Small intestine (tissue), 7 donors: ENCODE results near the gene THSD7A. TPM values are rescaled to one million over a fixed set of nuclear protein-coding genes. Genes with fewer than 3 reads are reported as not detected.

Experiments
- DNase-seq, 2 donors: peaks; one replicate each; pipeline versions ENCODE4 v3.0.0 to v3.0.0-alpha.2; 2013
- FAIRE-seq: peaks from 2 replicates; lab custom pipeline; 2012; peaks lifted over from hg19 to GRCh38; lab: Jason Lieb, UNC
- H3K27ac ChIP-seq, 3 donors: one replicate each; pipeline ENCODE4 v1.5.1; 2013; ENCODE audit warnings: low read length in 2 of 3, mild to moderate bottlenecking in 2 of 3, control low read depth in 1 of 3, inconsistent platforms in 1 of 3, low read depth in 1 of 3, moderate library complexity in 1 of 3
- H3K27me3 ChIP-seq, 3 donors: one replicate each; pipeline ENCODE4 v1.6.1; 2013; ENCODE audit warnings: low read length in 3 of 3, inconsistent platforms in 1 of 3; ENCODE audit not compliant: control insufficient read depth in 3 of 3, insufficient read depth in 3 of 3
- H3K36me3 ChIP-seq, 3 donors: one replicate each; pipeline ENCODE4 v1.6.1; 2013; ENCODE audit warnings: low read length in 3 of 3, inconsistent platforms in 1 of 3, low read depth in 1 of 3, mild to moderate bottlenecking in 1 of 3, moderate library complexity in 1 of 3; ENCODE audit not compliant: control insufficient read depth in 3 of 3, insufficient read depth in 2 of 3
- H3K4me1 ChIP-seq, 3 donors: one replicate each; pipeline ENCODE4 v1.6.1; 2013; ENCODE audit warnings: low read length in 2 of 3, inconsistent platforms in 1 of 3, low read depth in 1 of 3, mild to moderate bottlenecking in 1 of 3, moderate library complexity in 1 of 3; ENCODE audit not compliant: control insufficient read depth in 3 of 3, insufficient read depth in 2 of 3
- H3K4me3 ChIP-seq, 3 donors: one replicate each; pipeline ENCODE4 v1.5.1; 2013; ENCODE audit warnings: low read length in 3 of 3, control low read depth in 1 of 3, inconsistent platforms in 1 of 3, low read depth in 1 of 3, mild to moderate bottlenecking in 1 of 3, moderate library complexity in 1 of 3
- H3K9me3 ChIP-seq, 2 donors: one replicate each; pipeline ENCODE4 v1.6.1; 2013; ENCODE audit warnings: low read depth in 1 of 2, low read length in 1 of 2; ENCODE audit not compliant: control insufficient read depth in 2 of 2, insufficient read depth in 1 of 2
- WGBS, 3 donors: extraction: QIAGEN DNeasy Blood & Tissue Kit; methylation state at CpG; one replicate each; pipeline ENCODE4 v1.1.7; 2013; 5-methylcytosine and 5-hydroxymethylcytosine counted together
- polyA plus RNA-seq, 4 donors: library from polyadenylated mRNA; stranded (reverse) in 3 of 4; unstranded in 1 of 4; fragments of 200-250 nt in 3 of 4; fragments of 120-200 nt in 1 of 4; gene quantifications; one replicate each; pipeline versions ENCODE4 v1.2.1 to v1.2.3, GENCODE V29; 2013
- donor health status: healthy with polysubstance abuse.
- donor health status: control.
- donor health status: control.
- donor health status: Bipolar disorder and iron deficiency.
- donor health status: healthy.

The THSD7A gene
- polyA plus RNA-seq, 4 donors: 1.1 to 3.5 TPM; not detected in 2

GRCh38 chr7:11374629-11375028 is 457.4 kb downstream of the THSD7A start:
- no peak overlapping the region for H3K27ac ChIP-seq
- H3K27me3 ChIP-seq: no peaks in the 10 kb centered on the region
- H3K9me3 ChIP-seq: no peaks in the 10 kb centered on the region
- no peaks in the 10 kb centered on the region for H3K36me3 ChIP-seq
- H3K4me3 ChIP-seq: no peak overlapping the region
- peaks cover 0 to 2% (median 0%) of the 10 kb centered on the region in 3 donors for H3K4me1 ChIP-seq
- FAIRE-seq (no peak), DNase-seq (peak; percentile 28 to 71)
- 33 to 68% (median 50%) methylated on average over 3 of the region's 3 CpGs for WGBS, 3 donors

GRCh38 chr7:11373546-11374142 is 458.4 kb downstream of the THSD7A start:
- Histone ChIP-seq H3K4me1 (no peaks in the 10 kb centered on the region), H3K4me3 (no peak overlapping the region), H3K36me3 (no peaks in the 10 kb centered on the region), H3K27ac (no peak overlapping the region), H3K9me3 (no peaks in the 10 kb centered on the region), H3K27me3 (no peaks in the 10 kb centered on the region)
- WGBS, 3 donors: 64 to 82% (median 68%) methylated on average over 2 of the region's 2 CpGs
- peak; percentile 88 for FAIRE-seq
- DNase-seq: peak; percentile 18 to 37

GRCh38 chr7:11369696-11370095 is 462.3 kb downstream of the THSD7A start:
- H3K9me3 ChIP-seq: no peaks in the 10 kb centered on the region
- no peaks in the 10 kb centered on the region for H3K36me3 ChIP-seq
- peaks cover 0 to 2% (median 0%) of the 10 kb centered on the region in 3 donors for H3K27me3 ChIP-seq
- DNase-seq (no peak), FAIRE-seq (no peak)
- H3K4me3 ChIP-seq: no peak overlapping the region
- 47 to 91% (median 90%) methylated on average over 1 of the region's 1 CpG for WGBS, 3 donors
- H3K27ac ChIP-seq: no peak overlapping the region
- no peaks in the 10 kb centered on the region for H3K4me1 ChIP-seq

- H3K36me3 ChIP-seq: no peaks in the 10 kb centered on the region
- no peak for DNase-seq
- no peak overlapping the region for H3K4me3 ChIP-seq
- no peaks in the 10 kb centered on the region for H3K9me3 ChIP-seq
- H3K27ac ChIP-seq: no peak overlapping the region
- H3K27me3 ChIP-seq: peaks cover 0 to 2% (median 0%) of the 10 kb centered on the region in 3 donors
- H3K4me1 ChIP-seq: no peaks in the 10 kb centered on the region
- 87 to 91% (median 90%) methylated on average over 4 of the region's 4 CpGs for WGBS, 3 donors
- FAIRE-seq: peak; percentile 72
Measured at GRCh38 chr7:11366118-11366517, 465.9 kb downstream of the THSD7A start.

- DNase-seq (no peak), FAIRE-seq (no peak)
- H3K27me3 ChIP-seq: peaks cover 0 to 2% (median 0%) of the 10 kb centered on the region in 3 donors
Measured at GRCh38 chr7:11358637-11359036, 473.4 kb downstream of the THSD7A start.

GRCh38 chr7:11355399-11356005 is 476.5 kb downstream of the THSD7A start:
- no peaks in the 10 kb centered on the region for H3K36me3 ChIP-seq
- H3K27me3 ChIP-seq: peaks cover 0 to 2% (median 0%) of the 10 kb centered on the region in 3 donors
- no peak overlapping the region for H3K27ac ChIP-seq
- no peak for DNase-seq
- WGBS, 3 donors: 55 to 68% (median 61%) methylated on average over 5 of the region's 5 CpGs
- H3K4me1 ChIP-seq: no peaks in the 10 kb centered on the region
- peaks cover 0 to 2% of the 10 kb centered on the region in 2 donors for H3K9me3 ChIP-seq
- FAIRE-seq: no peak
- H3K4me3 ChIP-seq: no peak overlapping the region

More at GRCh38 chr7:11358637-11359036, 473.4 kb downstream of the THSD7A start:
- Histone ChIP-seq H3K9me3 (no peaks in the 10 kb centered on the region), H3K36me3 (no peaks in the 10 kb centered on the region), H3K27ac (no peak overlapping the region), H3K4me3 (no peak overlapping the region), H3K4me1 (no peaks in the 10 kb centered on the region)
- 85 to 95% (median 92%) methylated on average over 1 of the region's 1 CpG for WGBS, 3 donors

- no peaks in the 10 kb centered on the region for H3K27me3 ChIP-seq
- H3K27ac ChIP-seq: no peak overlapping the region
- H3K4me1 ChIP-seq: peaks cover 0 to 6% (median 0%) of the 10 kb centered on the region in 3 donors
- H3K4me3 ChIP-seq: no peak overlapping the region
- WGBS, 3 donors: 8 to 59% (median 24%) methylated on average over 2 of the region's 2 CpGs
- DNase-seq (peak; percentile 65 to 83), FAIRE-seq (no peak)
- no peaks in the 10 kb centered on the region for H3K36me3 ChIP-seq
- no peaks in the 10 kb centered on the region for H3K9me3 ChIP-seq
Measured at GRCh38 chr7:11346302-11346701, 485.7 kb downstream of the THSD7A start.

- no peaks in the 10 kb centered on the region for H3K36me3 ChIP-seq
- no peaks in the 10 kb centered on the region for H3K27me3 ChIP-seq
- DNase-seq (no peak), FAIRE-seq (no peak)
- H3K4me1 ChIP-seq: peaks cover 0 to 6% (median 0%) of the 10 kb centered on the region in 3 donors
- WGBS, 3 donors: 74 to 79% (median 74%) methylated on average over 2 of the region's 2 CpGs
- no peaks in the 10 kb centered on the region for H3K9me3 ChIP-seq
- H3K4me3 ChIP-seq: no peak overlapping the region
- no peak overlapping the region for H3K27ac ChIP-seq
Measured at GRCh38 chr7:11345621-11346020, 486.4 kb downstream of the THSD7A start.
